Measurements from ENCODE around the gene ACBD4.

The ACBD4 gene

GRCh38 chr17:45155029-45155428 is 19.5 kb downstream of the ACBD4 start:
- DNase-seq (ENCODE audit: low read depth) = peak; percentile 41
- TF ChIP-seq, protein P1, sequence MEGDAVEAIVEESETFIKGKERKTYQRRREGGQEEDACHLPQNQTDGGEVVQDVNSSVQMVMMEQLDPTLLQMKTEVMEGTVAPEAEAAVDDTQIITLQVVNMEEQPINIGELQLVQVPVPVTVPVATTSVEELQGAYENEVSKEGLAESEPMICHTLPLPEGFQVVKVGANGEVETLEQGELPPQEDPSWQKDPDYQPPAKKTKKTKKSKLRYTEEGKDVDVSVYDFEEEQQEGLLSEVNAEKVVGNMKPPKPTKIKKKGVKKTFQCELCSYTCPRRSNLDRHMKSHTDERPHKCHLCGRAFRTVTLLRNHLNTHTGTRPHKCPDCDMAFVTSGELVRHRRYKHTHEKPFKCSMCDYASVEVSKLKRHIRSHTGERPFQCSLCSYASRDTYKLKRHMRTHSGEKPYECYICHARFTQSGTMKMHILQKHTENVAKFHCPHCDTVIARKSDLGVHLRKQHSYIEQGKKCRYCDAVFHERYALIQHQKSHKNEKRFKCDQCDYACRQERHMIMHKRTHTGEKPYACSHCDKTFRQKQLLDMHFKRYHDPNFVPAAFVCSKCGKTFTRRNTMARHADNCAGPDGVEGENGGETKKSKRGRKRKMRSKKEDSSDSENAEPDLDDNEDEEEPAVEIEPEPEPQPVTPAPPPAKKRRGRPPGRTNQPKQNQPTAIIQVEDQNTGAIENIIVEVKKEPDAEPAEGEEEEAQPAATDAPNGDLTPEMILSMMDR (IDR thresholded peaks at IDR 0.05; ENCODE audit: insufficient read depth, low read depth, low read length, missing control alignments) = no peak
- no peak overlapping the region for H3K4me3 ChIP-seq (ENCODE audit: low read length)

- DNase-seq (ENCODE audit: low read depth) = peak; percentile 36
- H3K4me3 ChIP-seq (ENCODE audit: low read length) = no peak overlapping the region
- TF ChIP-seq, protein P1 (IDR thresholded peaks at IDR 0.05; ENCODE audit: insufficient read depth, low read depth, low read length, missing control alignments) = no peak
These were observed 20.0 kb downstream of the ACBD4 start for GRCh38 chr17:45155483-45155882.

GRCh38 chr17:45156242-45156641 is 20.8 kb downstream of the ACBD4 start:
- TF ChIP-seq, protein P1 (IDR thresholded peaks at IDR 0.05; ENCODE audit: insufficient read depth, low read depth, low read length, missing control alignments) = no peak
- DNase-seq (ENCODE audit: low read depth) = no peak
- H3K4me3 ChIP-seq (ENCODE audit: low read length) = no peak overlapping the region

GRCh38 chr17:45160447-45161287 is 25.2 kb downstream of the ACBD4 start:
- H3K4me3 ChIP-seq (ENCODE audit: low read length) = peak overlapping the region; percentile 96
- TF ChIP-seq, protein P1 (IDR thresholded peaks at IDR 0.05; ENCODE audit: insufficient read depth, low read depth, low read length, missing control alignments) = no peak
- peak; percentile 54 for DNase-seq (ENCODE audit: low read depth)

GRCh38 chr17:45161288-45162024 is 26.0 kb downstream of the ACBD4 start, which contains the start of gene HEXIM2:
HEXIM2 (plus strand) TSS chr17:45161875; CDS start chr17:45162794, 919 bp downstream.
- DNase-seq (ENCODE audit: low read depth) = peak; percentile 100
- H3K4me3 ChIP-seq (ENCODE audit: low read length) = peak within 1 kb of the TSS; percentile 96
- TF ChIP-seq, protein P1 (IDR thresholded peaks at IDR 0.05; ENCODE audit: insufficient read depth, low read depth, low read length, missing control alignments) = no peak

- DNase-seq (ENCODE audit: low read depth) = no peak
- TF ChIP-seq, protein P1 (IDR thresholded peaks at IDR 0.05; ENCODE audit: insufficient read depth, low read depth, low read length, missing control alignments) = no peak
- H3K4me3 ChIP-seq (ENCODE audit: low read length) = peak overlapping the region; percentile 44
These were observed 26.7 kb downstream of the ACBD4 start for GRCh38 chr17:45162025-45162687.

All from epithelial cell of esophagus (primary cell).